GM12875 (cell line): ENCODE results near the gene RNF44.

ENCODE experiments used
- H3K4me3 ChIP-seq: one replicate; pipeline ENCODE4 v1.5.1; 2011; ENCODE audit warnings: low read depth, low read length, control low read depth
- CTCF ChIP-seq: IDR thresholded peaks from 2 replicates; pipeline ENCODE4 v1.5.1; 2011; ENCODE audit warnings: low read depth, mild to moderate bottlenecking, control low read depth, inconsistent platforms, low read length, moderate library complexity, borderline replicate concordance; ENCODE audit not compliant: insufficient read depth

RNF44 gene

GRCh38 chr5:176535664-176536131, 1.5 kb downstream of the RNF44 start:
- no peak for TF ChIP-seq CTCF
- H3K4me3 ChIP-seq = peak overlapping the region; percentile 80

GRCh38 chr5:176535101-176535663, 2.0 kb downstream of the RNF44 start:
- H3K4me3 ChIP-seq = peak overlapping the region; percentile 80
- no peak for TF ChIP-seq CTCF

GRCh38 chr5:176534640-176535039, 2.6 kb downstream of the RNF44 start:
- TF ChIP-seq CTCF = no peak
- H3K4me3 ChIP-seq = peak overlapping the region; percentile 80

GRCh38 chr5:176533894-176534611, 3.1 kb downstream of the RNF44 start:
- H3K4me3 ChIP-seq = peak overlapping the region; percentile 80
- TF ChIP-seq CTCF = no peak

- TF ChIP-seq CTCF = no peak
- H3K4me3 ChIP-seq = peak overlapping the region; percentile 80
Observed at GRCh38 chr5:176533390-176533789, 3.8 kb downstream of the RNF44 start.

GRCh38 chr5:176532795-176533194, 4.4 kb downstream of the RNF44 start:
- H3K4me3 ChIP-seq = peak overlapping the region; percentile 22
- TF ChIP-seq CTCF = no peak
